ENCODE measurements around the gene GLUL.

GLUL gene

DNA sequence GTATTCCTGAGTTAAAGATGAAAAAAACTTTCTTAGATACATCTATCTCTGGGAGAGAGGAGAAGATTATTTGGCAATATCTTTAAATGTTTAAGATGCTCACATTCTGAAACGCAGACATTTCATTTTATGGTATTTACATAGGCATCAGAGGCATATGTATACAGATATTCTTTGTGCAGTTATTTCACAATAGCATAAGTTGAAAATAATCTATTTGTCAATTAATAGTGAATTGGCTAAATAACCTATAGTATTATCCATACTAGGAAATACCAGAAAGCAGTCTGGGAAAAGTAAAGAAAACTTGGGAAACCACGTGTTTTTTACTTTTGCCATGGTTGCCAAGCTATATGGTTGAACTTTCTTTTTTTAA is 35.9 kb downstream of the GLUL start:
- DNase-seq (ENCODE audit: low read depth), result no peak
- no peak for TF ChIP-seq CTCF (conservative IDR thresholded peaks at IDR 0.05; ENCODE audit: low read depth, low read length)
- H3K4me3 ChIP-seq (ENCODE audit: low read depth, low read length), result no peak overlapping the region

DNA sequence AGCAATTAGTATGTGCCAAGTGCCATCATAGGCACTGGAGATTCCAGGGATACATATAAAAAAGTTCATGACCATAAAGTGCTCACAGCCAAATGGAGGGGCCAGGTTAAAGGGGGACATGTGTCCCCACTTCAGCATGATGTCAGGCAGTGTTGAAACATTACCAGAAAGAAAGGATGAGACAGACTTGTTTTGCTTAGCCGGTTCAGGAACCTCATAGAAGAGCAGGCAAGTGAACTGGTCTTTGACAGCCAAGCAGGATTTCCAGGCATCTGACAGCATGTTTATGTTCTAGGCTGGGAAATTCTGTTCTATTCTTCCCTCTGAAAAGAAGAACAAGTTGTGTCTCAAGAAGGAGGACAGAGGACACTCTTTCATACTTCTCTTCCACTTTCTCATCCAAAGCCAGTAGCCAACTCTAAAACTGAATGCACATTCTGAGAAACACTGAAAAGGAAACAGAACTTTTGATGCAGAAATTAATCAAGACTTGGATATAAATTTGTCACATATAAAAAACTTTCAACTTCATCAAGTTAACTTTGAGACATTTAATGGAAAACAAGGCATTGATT is 39.7 kb downstream of the GLUL start:
- no peak overlapping the region for H3K4me3 ChIP-seq (ENCODE audit: low read depth, low read length)
- no peak for TF ChIP-seq CTCF (conservative IDR thresholded peaks at IDR 0.05; ENCODE audit: low read depth, low read length)
- DNase-seq (ENCODE audit: low read depth), result no peak

DNA sequence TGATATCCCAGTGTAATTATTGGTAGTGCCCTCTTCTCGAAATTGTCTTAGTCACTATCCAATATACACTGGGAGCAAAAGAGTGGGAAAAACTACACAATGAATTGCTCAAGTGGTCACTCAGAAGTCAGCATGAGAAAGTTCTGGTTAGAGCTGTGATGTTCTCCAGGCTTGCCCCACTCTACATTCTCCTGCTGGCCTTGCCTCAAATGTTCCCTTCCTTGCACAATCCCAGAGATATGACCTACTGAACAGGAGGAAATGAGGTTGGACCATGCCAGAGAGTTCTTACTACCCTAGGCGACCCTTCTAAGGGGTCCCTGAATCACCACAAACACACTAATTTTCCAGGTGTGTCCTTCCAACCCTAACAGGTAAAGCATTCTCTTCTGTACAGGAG is 40.8 kb downstream of the GLUL start:
- no peak for DNase-seq (ENCODE audit: low read depth)
- no peak overlapping the region for H3K4me3 ChIP-seq (ENCODE audit: low read depth, low read length)
- no peak for TF ChIP-seq CTCF (conservative IDR thresholded peaks at IDR 0.05; ENCODE audit: low read depth, low read length)

GRCh38 chr1:182348961-182349747 is 42.4 kb downstream of the GLUL start:
- no peak for TF ChIP-seq CTCF (conservative IDR thresholded peaks at IDR 0.05; ENCODE audit: low read depth, low read length)
- no peak for DNase-seq (ENCODE audit: low read depth)
- H3K4me3 ChIP-seq (ENCODE audit: low read depth, low read length), result no peak overlapping the region

DNA sequence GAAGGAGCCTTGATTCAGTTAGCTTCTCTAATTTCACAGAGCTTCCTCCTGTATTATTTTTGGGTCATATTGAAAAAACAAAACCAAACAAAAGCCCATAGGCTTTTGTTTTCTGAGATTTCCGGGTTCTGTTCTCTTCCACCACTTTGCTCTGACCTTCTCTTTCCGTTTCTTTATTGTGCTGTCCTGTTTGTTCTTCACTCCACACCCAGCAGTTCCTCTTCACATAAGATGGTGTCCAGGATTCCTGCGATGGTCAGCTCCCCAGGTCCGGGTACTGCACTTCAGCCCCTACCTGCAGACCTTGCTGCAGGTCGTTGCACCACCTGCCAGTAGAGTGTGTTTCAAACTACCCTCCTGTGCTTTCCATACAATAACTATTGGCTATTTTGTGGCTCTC is 44.6 kb downstream of the GLUL start:
- H3K4me3 ChIP-seq (ENCODE audit: low read depth, low read length), result no peak overlapping the region
- no peak for TF ChIP-seq CTCF (conservative IDR thresholded peaks at IDR 0.05; ENCODE audit: low read depth, low read length)
- no peak for DNase-seq (ENCODE audit: low read depth)

GRCh38 chr1:182340233-182341058 is 51.1 kb downstream of the GLUL start:
- DNase-seq (ENCODE audit: low read depth), result no peak
- H3K4me3 ChIP-seq (ENCODE audit: low read depth, low read length), result no peak overlapping the region
- TF ChIP-seq CTCF (conservative IDR thresholded peaks at IDR 0.05; ENCODE audit: low read depth, low read length), result no peak
